ENCODE data around the gene ACACB.

- TF ChIP-seq POLR2AphosphoS5 (IDR thresholded peaks at IDR 0.05; ENCODE audit: low read depth, low read length), result no peak
- TF ChIP-seq TAF1 (IDR thresholded peaks at IDR 0.05; ENCODE audit: borderline replicate concordance, insufficient read depth, low read length), result no peak
Observed at GRCh38 chr12:109193896-109194295, 77.5 kb downstream of the ACACB start.
